ENCODE measurements around the gene FGD4.
A peak's percentile ranks its signal among the peaks of the same experiment; 100 is the strongest.

Gene FGD4

DNA sequence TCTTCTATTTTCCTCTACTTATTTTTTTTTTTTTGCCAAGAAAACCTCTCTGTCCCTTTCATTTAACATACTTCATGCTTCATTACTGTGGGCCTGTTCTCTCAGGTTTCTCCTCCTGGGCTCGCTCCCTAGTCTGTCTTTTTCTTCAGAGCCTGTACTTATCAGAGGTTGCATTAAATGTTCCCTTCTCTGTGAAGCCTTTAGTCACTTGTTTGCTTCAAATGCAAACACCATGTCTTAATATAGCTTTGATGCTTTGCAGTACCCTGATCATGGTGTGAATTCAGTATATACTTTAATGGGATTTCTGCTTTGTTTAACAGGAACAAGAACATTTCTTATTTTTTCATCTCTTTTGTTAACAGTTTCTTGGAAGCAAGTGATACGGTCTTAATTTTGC, 207.1 kb downstream of the FGD4 start:
- Histone ChIP-seq H3K4me3 (ENCODE audit: insufficient read depth in 1 of 2, low read depth in 1 of 2, low read length in 2 of 2) (no peak overlapping the region), H2AK5ac (ENCODE audit: low read length, severe bottlenecking) (no peak overlapping the region), H3K4ac (ENCODE audit: low read depth in 1 of 2, low read length in 2 of 2) (no peak overlapping the region), H3K9me3 (ENCODE audit: control insufficient read depth, low read length) (no peaks in the 10 kb centered on the region), H3K18ac (ENCODE audit: low read depth in 1 of 2, low read length in 2 of 2) (no peak overlapping the region), H3K36me3 (ENCODE audit: control insufficient read depth in 1 of 2, insufficient read depth in 2 of 2, low read depth in 1 of 2, low read length in 2 of 2) (peaks cover 9 to 14% of the 10 kb centered on the region in 2 experiments), H3K14ac (ENCODE audit: low read length in 2 of 2) (no peak overlapping the region), H3K27me3 (ENCODE audit: control insufficient read depth in 1 of 2, insufficient read depth in 1 of 2, low read length in 2 of 2) (no peaks in the 10 kb centered on the region), H3K9ac (ENCODE audit: low read length) (no peak overlapping the region), H2BK120ac (ENCODE audit: low read depth, low read length) (no peak overlapping the region), H3K23ac (ENCODE audit: low read length in 2 of 2) (no peak overlapping the region), H4K91ac (ENCODE audit: low read length) (no peak overlapping the region), H3K79me1 (replicated peaks; ENCODE audit: low read length, poor library complexity, severe bottlenecking) (peaks cover 10% of the 10 kb centered on the region), H2BK15ac (ENCODE audit: low read depth, poor library complexity, severe bottlenecking) (no peak overlapping the region), H3K27ac (ENCODE audit: low read length, poor library complexity, severe bottlenecking) (no peak overlapping the region), H2BK12ac (ENCODE audit: low read length in 2 of 2) (no peak overlapping the region), H2AFZ (ENCODE audit: low read depth, low read length) (no peak overlapping the region), H3K4me2 (ENCODE audit: low read length, poor library complexity, severe bottlenecking) (no peak overlapping the region), H3K4me1 (ENCODE audit: control insufficient read depth, insufficient read depth, low read depth, low read length) (peaks cover 2% of the 10 kb centered on the region), H4K8ac (ENCODE audit: low read length) (no peak overlapping the region), H2BK5ac (ENCODE audit: low read depth, low read length, poor library complexity, severe bottlenecking) (no peak overlapping the region)
- no peak for DNase-seq
- WGBS: 88% methylated on average over 1 of the region's 2 CpGs

DNA sequence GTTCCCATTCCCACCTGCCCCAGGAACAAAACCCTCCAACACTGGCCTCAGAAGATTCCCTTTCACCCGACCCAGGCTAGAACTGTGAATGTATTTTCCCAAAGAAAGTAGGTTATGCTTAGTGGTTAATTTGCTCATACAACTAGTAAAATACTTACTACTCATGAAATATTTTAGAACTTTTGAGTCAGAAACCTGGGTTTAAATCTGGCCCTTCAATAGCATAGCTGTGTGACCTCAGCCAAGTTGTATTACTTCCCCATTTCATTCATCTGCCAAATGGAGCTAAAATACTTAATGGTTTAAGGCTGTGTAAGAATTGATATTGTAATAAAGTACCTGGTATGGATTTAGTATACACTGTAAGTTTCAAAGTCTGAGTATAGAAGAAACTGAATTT, 210.6 kb downstream of the FGD4 start:
- Histone ChIP-seq H4K91ac (ENCODE audit: low read length) (no peak overlapping the region), H3K14ac (ENCODE audit: low read length in 2 of 2) (no peak overlapping the region), H3K4ac (ENCODE audit: low read depth in 1 of 2, low read length in 2 of 2) (no peak overlapping the region), H2BK15ac (ENCODE audit: low read depth, poor library complexity, severe bottlenecking) (no peak overlapping the region), H3K4me1 (ENCODE audit: control insufficient read depth, insufficient read depth, low read depth, low read length) (peaks cover 2% of the 10 kb centered on the region), H3K27me3 (ENCODE audit: control insufficient read depth in 1 of 2, insufficient read depth in 1 of 2, low read length in 2 of 2) (no peaks in the 10 kb centered on the region), H3K36me3 (ENCODE audit: control insufficient read depth in 1 of 2, insufficient read depth in 2 of 2, low read depth in 1 of 2, low read length in 2 of 2) (peaks cover 13 to 20% of the 10 kb centered on the region in 2 experiments), H2BK12ac (ENCODE audit: low read length in 2 of 2) (no peak overlapping the region), H3K27ac (ENCODE audit: low read length, poor library complexity, severe bottlenecking) (no peak overlapping the region), H3K9me3 (ENCODE audit: control insufficient read depth, low read length) (no peaks in the 10 kb centered on the region), H2BK120ac (ENCODE audit: low read depth, low read length) (no peak overlapping the region), H2BK5ac (ENCODE audit: low read depth, low read length, poor library complexity, severe bottlenecking) (no peak overlapping the region), H3K4me3 (ENCODE audit: insufficient read depth in 1 of 2, low read depth in 1 of 2, low read length in 2 of 2) (no peak overlapping the region), H3K23ac (ENCODE audit: low read length in 2 of 2) (no peak overlapping the region), H3K4me2 (ENCODE audit: low read length, poor library complexity, severe bottlenecking) (no peak overlapping the region), H2AFZ (ENCODE audit: low read depth, low read length) (no peak overlapping the region), H3K9ac (ENCODE audit: low read length) (no peak overlapping the region), H4K8ac (ENCODE audit: low read length) (no peak overlapping the region), H3K18ac (ENCODE audit: low read depth in 1 of 2, low read length in 2 of 2) (no peak overlapping the region), H3K79me1 (replicated peaks; ENCODE audit: low read length, poor library complexity, severe bottlenecking) (peaks cover 4% of the 10 kb centered on the region), H2AK5ac (ENCODE audit: low read length, severe bottlenecking) (no peak overlapping the region)
- WGBS: no CpG with 5 or more reads among the region's 1 CpG
- no peak for DNase-seq

DNA sequence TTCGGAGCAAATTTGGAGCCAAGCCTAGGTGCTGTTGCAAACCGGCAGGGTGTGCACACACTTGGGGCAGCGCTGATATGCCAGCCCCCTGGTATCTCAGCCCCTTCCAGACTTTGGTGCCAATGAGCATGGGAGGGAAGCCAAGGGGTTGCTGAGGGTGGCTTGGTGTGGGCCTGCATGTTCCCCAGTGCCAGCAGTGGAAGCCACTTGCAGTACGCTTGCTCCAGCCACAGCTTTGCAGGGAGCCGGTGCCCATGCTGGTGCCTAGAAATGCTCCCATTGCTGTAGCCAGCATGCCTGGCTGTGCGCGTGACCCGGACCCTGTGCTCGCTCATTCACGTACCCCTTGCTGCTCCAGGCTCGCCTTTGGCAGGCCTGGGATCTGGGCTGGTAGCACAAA, 212.6 kb downstream of the FGD4 start:
- Histone ChIP-seq H3K14ac (ENCODE audit: low read length in 2 of 2) (no peak overlapping the region), H3K4me2 (ENCODE audit: low read length, poor library complexity, severe bottlenecking) (no peak overlapping the region), H4K8ac (ENCODE audit: low read length) (peak overlapping the region; percentile 48), H2BK15ac (ENCODE audit: low read depth, poor library complexity, severe bottlenecking) (no peak overlapping the region), H2BK5ac (ENCODE audit: low read depth, low read length, poor library complexity, severe bottlenecking) (no peak overlapping the region), H3K4ac (ENCODE audit: low read depth in 1 of 2, low read length in 2 of 2) (no peak overlapping the region), H3K27ac (ENCODE audit: low read length, poor library complexity, severe bottlenecking) (no peak overlapping the region), H3K4me3 (ENCODE audit: insufficient read depth in 1 of 2, low read depth in 1 of 2, low read length in 2 of 2) (no peak overlapping the region), H3K18ac (ENCODE audit: low read depth in 1 of 2, low read length in 2 of 2) (no peak overlapping the region), H2BK120ac (ENCODE audit: low read depth, low read length) (no peak overlapping the region), H2AK5ac (ENCODE audit: low read length, severe bottlenecking) (no peak overlapping the region), H2AFZ (ENCODE audit: low read depth, low read length) (no peak overlapping the region), H3K9ac (ENCODE audit: low read length) (no peak overlapping the region), H3K36me3 (ENCODE audit: control insufficient read depth in 1 of 2, insufficient read depth in 2 of 2, low read depth in 1 of 2, low read length in 2 of 2) (peaks cover 16 to 23% of the 10 kb centered on the region in 2 experiments), H3K27me3 (ENCODE audit: control insufficient read depth in 1 of 2, insufficient read depth in 1 of 2, low read length in 2 of 2) (no peaks in the 10 kb centered on the region), H3K9me3 (ENCODE audit: control insufficient read depth, low read length) (no peaks in the 10 kb centered on the region), H4K91ac (ENCODE audit: low read length) (peak overlapping the region; percentile 41), H3K79me1 (replicated peaks; ENCODE audit: low read length, poor library complexity, severe bottlenecking) (peaks cover 6% of the 10 kb centered on the region), H3K4me1 (ENCODE audit: control insufficient read depth, insufficient read depth, low read depth, low read length) (peaks cover 2% of the 10 kb centered on the region), H2BK12ac (ENCODE audit: low read length in 2 of 2) (no peak overlapping the region), H3K23ac (ENCODE audit: low read length in 2 of 2) (peak overlapping the region in 1 of 2 experiments; percentile 40)
- no peak for DNase-seq
- WGBS: 99% methylated on average over 11 of the region's 11 CpGs

- H4K8ac ChIP-seq (ENCODE audit: low read length): no peak overlapping the region
- peaks cover 2% of the 10 kb centered on the region for H3K4me1 ChIP-seq (ENCODE audit: control insufficient read depth, insufficient read depth, low read depth, low read length)
- H2BK120ac ChIP-seq (ENCODE audit: low read depth, low read length): no peak overlapping the region
- H4K91ac ChIP-seq (ENCODE audit: low read length): no peak overlapping the region
- H3K4me2 ChIP-seq (ENCODE audit: low read length, poor library complexity, severe bottlenecking): no peak overlapping the region
- no peaks in the 10 kb centered on the region for H3K27me3 ChIP-seq (ENCODE audit: control insufficient read depth in 1 of 2, insufficient read depth in 1 of 2, low read length in 2 of 2)
- H2AK5ac ChIP-seq (ENCODE audit: low read length, severe bottlenecking): no peak overlapping the region
- H3K18ac ChIP-seq (ENCODE audit: low read depth in 1 of 2, low read length in 2 of 2): no peak overlapping the region
- H3K27ac ChIP-seq (ENCODE audit: low read length, poor library complexity, severe bottlenecking): no peak overlapping the region
- H3K36me3 ChIP-seq (ENCODE audit: control insufficient read depth in 1 of 2, insufficient read depth in 2 of 2, low read depth in 1 of 2, low read length in 2 of 2): peaks cover 13 to 23% of the 10 kb centered on the region in 2 experiments
- H3K4me3 ChIP-seq (ENCODE audit: insufficient read depth in 1 of 2, low read depth in 1 of 2, low read length in 2 of 2): no peak overlapping the region
- 96% methylated on average over 2 of the region's 3 CpGs for WGBS
- no peak overlapping the region for H2AFZ ChIP-seq (ENCODE audit: low read depth, low read length)
- H3K79me1 ChIP-seq (replicated peaks; ENCODE audit: low read length, poor library complexity, severe bottlenecking): peaks cover 4% of the 10 kb centered on the region
- H3K4ac ChIP-seq (ENCODE audit: low read depth in 1 of 2, low read length in 2 of 2): no peak overlapping the region
- H3K23ac ChIP-seq (ENCODE audit: low read length in 2 of 2): no peak overlapping the region
- no peak overlapping the region for H2BK15ac ChIP-seq (ENCODE audit: low read depth, poor library complexity, severe bottlenecking)
- H2BK12ac ChIP-seq (ENCODE audit: low read length in 2 of 2): no peak overlapping the region
- no peak overlapping the region for H2BK5ac ChIP-seq (ENCODE audit: low read depth, low read length, poor library complexity, severe bottlenecking)
- no peak overlapping the region for H3K9ac ChIP-seq (ENCODE audit: low read length)
- no peak for DNase-seq
- no peak overlapping the region for H3K14ac ChIP-seq (ENCODE audit: low read length in 2 of 2)
- no peaks in the 10 kb centered on the region for H3K9me3 ChIP-seq (ENCODE audit: control insufficient read depth, low read length)
Observed at GRCh38 chr12:32612658-32613614, 213.6 kb downstream of the FGD4 start.
